GM21619 (cell line): ENCODE measurements around the gene BBS5.
"Not testable (repeated sequence)": the region's sequence is repeated elsewhere in the genome, so short reads cannot be mapped to it uniquely, and the experiment has no call there.

ENCODE experiments used
- ATAC-seq: cut with Tn5 transposase; IDR thresholded peaks from one replicate; pipeline ENCODE4 v1.9.1; 2021; ENCODE audit not compliant: unreplicated experiment

BBS5 gene

GRCh38 chr2:169539460-169539859, 60.2 kb downstream of the BBS5 start:
- not testable (repeated sequence) for ATAC-seq

- ATAC-seq, result no peak
These were observed 60.9 kb downstream of the BBS5 start for GRCh38 chr2:169540146-169540545.

- no peak for ATAC-seq
These were observed 63.1 kb downstream of the BBS5 start for GRCh38 chr2:169542433-169542832.

- ATAC-seq, result no peak
These were observed 67.5 kb downstream of the BBS5 start for GRCh38 chr2:169546756-169547155.
